Endothelial cell of umbilical vein (primary cell): ENCODE results near the gene U2AF2.

ENCODE experiments used
- CTCF ChIP-seq, 2 donors: IDR thresholded peaks; 1 replicate in 1 of 2; 2 replicates in 1 of 2; pipeline ENCODE4 v1.5.1; 2011; ENCODE audit warnings: low read length in 2 of 2, mild to moderate bottlenecking in 2 of 2, moderate library complexity in 2 of 2, control low read depth in 1 of 2, inconsistent platforms in 1 of 2, low read depth in 1 of 2; ENCODE audit not compliant: insufficient read depth in 1 of 2; ENCODE audit errors: extremely low read depth in 1 of 2
- EZH2 ChIP-seq: IDR thresholded peaks from 2 replicates; pipeline ENCODE4 v1.6.1; 2012; ENCODE audit warnings: borderline replicate concordance, low read depth, mild to moderate bottlenecking, moderate library complexity, low read length, inconsistent platforms; ENCODE audit not compliant: severe bottlenecking
- FOS ChIP-seq: IDR thresholded peaks from 2 replicates; pipeline ENCODE4 v1.6.1; 2011; ENCODE audit warnings: mild to moderate bottlenecking, low read length, moderate library complexity, borderline replicate concordance; ENCODE audit not compliant: insufficient read depth

- TF ChIP-seq CTCF (IDR thresholded peaks at IDR 0.05; ENCODE audit: extremely low read depth in 1 of 2, insufficient read depth in 1 of 2, low read depth in 1 of 2, low read length in 2 of 2), result no peak
- no peak for TF ChIP-seq EZH2
- TF ChIP-seq FOS, result no peak
Measured at GRCh38 chr19:55705972-55706371, 51.1 kb downstream of the U2AF2 start.
